Natural killer cell (primary cell): ENCODE results near the gene ERBB2. TPM values are rescaled to one million over a fixed set of nuclear protein-coding genes. Genes with fewer than 3 reads are reported as not detected.

Source experiments
- ATAC-seq, 3 donors: fragments of 150-1000 bp in 2 of 3; fragments of 200-7000 bp in 1 of 3; cut with Tn5 transposase; 1 replicate in 1 of 3; 2 replicates in 2 of 3; pipeline ENCODE4 v1.10.0; 2021; ENCODE audit warnings: mild to moderate bottlenecking in 2 of 3, moderate library complexity in 2 of 3
- DNase-seq, 2 donors: peaks; one replicate each; pipeline versions ENCODE4 v3.0.0 to v3.0.0-alpha.2; 2013 to 2021; ENCODE audit warnings: mixed read lengths in 1 of 2
- H3K27ac ChIP-seq: one replicate; pipeline ENCODE4 v1.5.1; 2013; ENCODE audit warnings: mild to moderate bottlenecking, low read length
- H3K27me3 ChIP-seq: one replicate; pipeline ENCODE4 v1.6.1; 2013; ENCODE audit warnings: low read length; ENCODE audit not compliant: control insufficient read depth, insufficient read depth
- H3K36me3 ChIP-seq: one replicate; pipeline ENCODE4 v1.6.1; 2013; ENCODE audit warnings: low read length; ENCODE audit not compliant: control insufficient read depth, insufficient read depth
- H3K4me1 ChIP-seq: one replicate; pipeline ENCODE4 v1.6.1; 2013; ENCODE audit warnings: low read length; ENCODE audit not compliant: control insufficient read depth, insufficient read depth
- H3K4me3 ChIP-seq: one replicate; pipeline ENCODE4 v1.5.1; 2013; ENCODE audit warnings: low read length
- H3K9me3 ChIP-seq: one replicate; pipeline ENCODE4 v1.6.1; 2013; ENCODE audit warnings: low read length; ENCODE audit not compliant: control insufficient read depth, insufficient read depth
- H3K27ac Mint-ChIP-seq, 2 donors: one replicate each; pipeline ENCODE4 v1.8.0; 2022; ENCODE audit warnings: mild to moderate bottlenecking in 2 of 2, mixed read lengths in 2 of 2, moderate library complexity in 1 of 2
- H3K27me3 Mint-ChIP-seq, 2 donors: one replicate each; pipeline ENCODE4 v1.8.0; 2022; ENCODE audit warnings: low read depth in 2 of 2, mixed read lengths in 2 of 2
- H3K36me3 Mint-ChIP-seq: one replicate; pipeline ENCODE4 v1.8.0; 2022; ENCODE audit warnings: mixed read lengths
- H3K4me1 Mint-ChIP-seq, 2 donors: one replicate each; pipeline ENCODE4 v1.8.0; 2022; ENCODE audit warnings: mixed read lengths in 2 of 2
- H3K4me3 Mint-ChIP-seq: one replicate; pipeline ENCODE4 v1.8.0; 2022; ENCODE audit warnings: mild to moderate bottlenecking, moderate library complexity, mixed read lengths
- H3K9me3 Mint-ChIP-seq, 2 donors: one replicate each; pipeline ENCODE4 v1.8.0; 2022; ENCODE audit warnings: mixed read lengths in 2 of 2
- WGBS: methylation state at CpG from one replicate; pipeline ENCODE4 v1.1.7; 2013; ENCODE audit warnings: missing lambda C conversion rate; ENCODE audit not compliant: insufficient coverage; 5-methylcytosine and 5-hydroxymethylcytosine counted together
- intact Hi-C: fragments of 100-400 bp; cut with micrococcal nuclease; formaldehyde crosslinking; loops from one replicate; pipeline ENCODE4 v1.14.2; 2022
- total RNA-seq, 4 donors: library from RNA; stranded (reverse); fragments of 120-200 nt in 1 of 4; gene quantifications; one replicate each; pipeline versions ENCODE4 v1.2.3 to v1.2.4, GENCODE V29; 2013 to 2022
- TF ChIP-seq, protein P1 (sequence below): fragments of 200-600 bp; IDR thresholded peaks from one replicate; pipeline ENCODE4 v1.8.0; 2022; ENCODE audit warnings: antibody characterized with exemption

The ERBB2 gene
- total RNA-seq, 3 donors from 2014 or later (not counting 1 experiment from before 2014, with no cell fraction given) = 77.6 to 115 (median 82.1) TPM

- Mint-ChIP-seq H3K27ac (peak overlapping the region; percentile 96 to 98), H3K27me3 (no peaks in the 10 kb centered on the region), H3K4me1 (peaks cover 31% of the 10 kb centered on the region in 2 donors), H3K36me3 (no peaks in the 10 kb centered on the region), H3K4me3 (peak overlapping the region; percentile 93), H3K9me3 (no peaks in the 10 kb centered on the region)
- WGBS = 71% methylated on average over 3 of the region's 3 CpGs
- H3K4me1 ChIP-seq = peaks cover 17% of the 10 kb centered on the region
- peaks cover 4% of the 10 kb centered on the region for H3K36me3 ChIP-seq
- no peaks in the 10 kb centered on the region for H3K9me3 ChIP-seq
- TF ChIP-seq, protein P1, sequence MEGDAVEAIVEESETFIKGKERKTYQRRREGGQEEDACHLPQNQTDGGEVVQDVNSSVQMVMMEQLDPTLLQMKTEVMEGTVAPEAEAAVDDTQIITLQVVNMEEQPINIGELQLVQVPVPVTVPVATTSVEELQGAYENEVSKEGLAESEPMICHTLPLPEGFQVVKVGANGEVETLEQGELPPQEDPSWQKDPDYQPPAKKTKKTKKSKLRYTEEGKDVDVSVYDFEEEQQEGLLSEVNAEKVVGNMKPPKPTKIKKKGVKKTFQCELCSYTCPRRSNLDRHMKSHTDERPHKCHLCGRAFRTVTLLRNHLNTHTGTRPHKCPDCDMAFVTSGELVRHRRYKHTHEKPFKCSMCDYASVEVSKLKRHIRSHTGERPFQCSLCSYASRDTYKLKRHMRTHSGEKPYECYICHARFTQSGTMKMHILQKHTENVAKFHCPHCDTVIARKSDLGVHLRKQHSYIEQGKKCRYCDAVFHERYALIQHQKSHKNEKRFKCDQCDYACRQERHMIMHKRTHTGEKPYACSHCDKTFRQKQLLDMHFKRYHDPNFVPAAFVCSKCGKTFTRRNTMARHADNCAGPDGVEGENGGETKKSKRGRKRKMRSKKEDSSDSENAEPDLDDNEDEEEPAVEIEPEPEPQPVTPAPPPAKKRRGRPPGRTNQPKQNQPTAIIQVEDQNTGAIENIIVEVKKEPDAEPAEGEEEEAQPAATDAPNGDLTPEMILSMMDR = no peak
- DNase-seq (no peak), ATAC-seq (no peak)
- H3K27ac ChIP-seq = peak overlapping the region; percentile 88
- intact Hi-C loops = no loop called here
- no peaks in the 10 kb centered on the region for H3K27me3 ChIP-seq
- H3K4me3 ChIP-seq = no peak overlapping the region
Observed at GRCh38 chr17:39688945-39689344, 10.9 kb upstream of the ERBB2 start.

GRCh38 chr17:39694593-39694992, 5.3 kb upstream of the ERBB2 start:
- H3K36me3 ChIP-seq = no peaks in the 10 kb centered on the region

DNA sequence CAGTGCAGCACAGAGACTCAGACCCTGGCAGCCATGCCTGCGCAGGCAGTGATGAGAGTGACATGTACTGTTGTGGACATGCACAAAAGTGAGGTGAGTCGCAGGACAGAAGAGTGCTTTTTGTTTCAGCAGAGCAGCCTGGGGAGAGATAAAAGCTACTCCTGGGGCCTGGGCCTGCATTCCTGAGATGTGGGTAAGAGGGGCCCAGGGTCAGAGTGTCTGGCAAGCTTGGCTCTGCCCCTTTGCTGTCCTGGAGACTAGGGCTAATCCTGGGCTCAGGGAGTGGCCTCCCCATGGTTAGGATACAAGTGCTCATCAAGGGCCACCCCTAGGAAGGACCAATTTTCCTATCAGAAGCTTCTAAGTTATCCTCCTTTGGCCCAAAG, 4.8 kb upstream of the ERBB2 start:
- H3K27ac ChIP-seq = no peak overlapping the region
- no peaks in the 10 kb centered on the region for H3K9me3 ChIP-seq
- no peak overlapping the region for H3K4me3 ChIP-seq
- peaks cover 5% of the 10 kb centered on the region for H3K27me3 ChIP-seq
- peaks cover 5 to 7% of the 10 kb centered on the region in 2 donors for H3K4me1 Mint-ChIP-seq
- peaks cover 5% of the 10 kb centered on the region for H3K4me1 ChIP-seq
- H3K36me3 ChIP-seq = no peaks in the 10 kb centered on the region
- TF ChIP-seq, protein P1 = no peak
- DNase-seq (no peak), ATAC-seq (no peak)
- H3K4me3 Mint-ChIP-seq = no peak overlapping the region
- intact Hi-C loops = no loop called here
- H3K27me3 Mint-ChIP-seq = peaks cover 13 to 14% of the 10 kb centered on the region in 2 donors
- H3K9me3 Mint-ChIP-seq = no peaks in the 10 kb centered on the region
- H3K36me3 Mint-ChIP-seq = no peaks in the 10 kb centered on the region
- H3K27ac Mint-ChIP-seq = no peak overlapping the region
- WGBS = 95% methylated on average over 2 of the region's 2 CpGs

More at GRCh38 chr17:39694593-39694992, 5.3 kb upstream of the ERBB2 start:
- Histone ChIP-seq H3K9me3 (no peaks in the 10 kb centered on the region), H3K27ac (no peak overlapping the region), H3K4me3 (no peak overlapping the region), H3K27me3 (peaks cover 2% of the 10 kb centered on the region), H3K4me1 (peaks cover 1% of the 10 kb centered on the region)
- DNase-seq = no peak
- no peak for ATAC-seq
- H3K9me3 Mint-ChIP-seq = no peaks in the 10 kb centered on the region
- no peak overlapping the region for H3K4me3 Mint-ChIP-seq
- H3K36me3 Mint-ChIP-seq = no peaks in the 10 kb centered on the region
- H3K27ac Mint-ChIP-seq = no peak overlapping the region
- peaks cover 10 to 11% of the 10 kb centered on the region in 2 donors for H3K27me3 Mint-ChIP-seq
- WGBS = 80% methylated on average over 5 of the region's 5 CpGs
- H3K4me1 Mint-ChIP-seq = peaks cover 3% of the 10 kb centered on the region in 2 donors
- TF ChIP-seq, protein P1 = no peak
- intact Hi-C loops = no loop called here

DNA sequence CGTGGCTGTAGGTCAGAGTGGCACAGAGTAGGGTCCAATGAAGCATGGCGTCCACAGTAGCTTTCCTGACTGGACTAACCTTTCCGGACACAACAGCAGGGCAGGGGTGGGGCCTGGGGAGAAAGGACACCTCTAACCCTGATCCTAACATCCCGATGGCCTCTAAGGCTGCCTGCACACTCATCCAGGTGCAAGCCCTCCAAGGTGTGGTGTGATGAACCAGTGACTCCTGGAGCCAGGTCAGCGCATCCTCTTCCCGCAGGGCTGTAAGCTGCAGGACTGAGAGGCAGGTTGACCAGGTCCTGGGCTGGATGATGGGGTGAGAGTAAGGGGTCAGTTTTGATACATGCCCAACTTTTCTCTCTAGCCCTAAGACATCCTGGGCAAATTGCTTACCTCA, 3.1 kb upstream of the ERBB2 start:
- TF ChIP-seq, protein P1 = no peak
- peaks cover 13 to 24% of the 10 kb centered on the region in 2 donors for H3K27me3 Mint-ChIP-seq
- no peak overlapping the region for H3K27ac Mint-ChIP-seq
- no peak overlapping the region for H3K27ac ChIP-seq
- DNase-seq = no peak
- WGBS = 94% methylated on average over 6 of the region's 6 CpGs
- intact Hi-C loops = no loop called here
- H3K9me3 Mint-ChIP-seq = no peaks in the 10 kb centered on the region
- H3K4me3 Mint-ChIP-seq = no peak overlapping the region
- H3K36me3 ChIP-seq = no peaks in the 10 kb centered on the region
- no peak for ATAC-seq
- no peak overlapping the region for H3K4me3 ChIP-seq
- H3K27me3 ChIP-seq = peaks cover 12% of the 10 kb centered on the region
- no peaks in the 10 kb centered on the region for H3K36me3 Mint-ChIP-seq
- H3K4me1 Mint-ChIP-seq = peaks cover 5 to 21% of the 10 kb centered on the region in 2 donors
- H3K9me3 ChIP-seq = no peaks in the 10 kb centered on the region
- H3K4me1 ChIP-seq = peaks cover 11% of the 10 kb centered on the region
